AG10803 (cell line): ENCODE results near the gene SCP2.

Experiments
- DNase-seq: peaks from one replicate; pipeline ENCODE4 v3.0.0; 2010; ENCODE audit warnings: low read depth
- H3K4me3 ChIP-seq: 2 replicates; pipeline ENCODE4 v1.5.1; 2011; ENCODE audit warnings: mild to moderate bottlenecking, low read length, control low read depth
- TF ChIP-seq, protein P1 (sequence below): conservative IDR thresholded peaks from 2 replicates; pipeline ENCODE4 v1.5.1; 2011; ENCODE audit warnings: mild to moderate bottlenecking, low read length, control low read depth, inconsistent platforms

Gene SCP2

DNA sequence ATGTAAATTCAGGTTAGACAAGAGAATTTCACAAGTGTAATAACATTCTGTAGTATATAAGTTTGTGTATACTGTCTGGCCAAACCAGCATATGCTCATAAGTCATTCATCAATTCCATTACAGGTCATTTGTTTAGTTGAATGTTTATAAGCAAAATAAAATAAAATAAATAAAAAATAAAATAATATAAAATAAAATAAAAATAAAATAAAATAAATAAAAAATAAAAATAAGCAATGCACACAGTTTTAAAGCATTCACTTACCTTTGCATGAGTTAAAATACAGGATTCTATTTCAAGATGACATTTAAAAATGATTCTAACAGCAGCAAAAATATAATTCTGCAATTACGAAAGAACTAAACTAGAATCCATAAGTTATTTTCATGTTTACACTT lies 144.8 kb downstream of the SCP2 start:
- TF ChIP-seq, protein P1, sequence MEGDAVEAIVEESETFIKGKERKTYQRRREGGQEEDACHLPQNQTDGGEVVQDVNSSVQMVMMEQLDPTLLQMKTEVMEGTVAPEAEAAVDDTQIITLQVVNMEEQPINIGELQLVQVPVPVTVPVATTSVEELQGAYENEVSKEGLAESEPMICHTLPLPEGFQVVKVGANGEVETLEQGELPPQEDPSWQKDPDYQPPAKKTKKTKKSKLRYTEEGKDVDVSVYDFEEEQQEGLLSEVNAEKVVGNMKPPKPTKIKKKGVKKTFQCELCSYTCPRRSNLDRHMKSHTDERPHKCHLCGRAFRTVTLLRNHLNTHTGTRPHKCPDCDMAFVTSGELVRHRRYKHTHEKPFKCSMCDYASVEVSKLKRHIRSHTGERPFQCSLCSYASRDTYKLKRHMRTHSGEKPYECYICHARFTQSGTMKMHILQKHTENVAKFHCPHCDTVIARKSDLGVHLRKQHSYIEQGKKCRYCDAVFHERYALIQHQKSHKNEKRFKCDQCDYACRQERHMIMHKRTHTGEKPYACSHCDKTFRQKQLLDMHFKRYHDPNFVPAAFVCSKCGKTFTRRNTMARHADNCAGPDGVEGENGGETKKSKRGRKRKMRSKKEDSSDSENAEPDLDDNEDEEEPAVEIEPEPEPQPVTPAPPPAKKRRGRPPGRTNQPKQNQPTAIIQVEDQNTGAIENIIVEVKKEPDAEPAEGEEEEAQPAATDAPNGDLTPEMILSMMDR: no peak
- no peak overlapping the region for H3K4me3 ChIP-seq
- DNase-seq: no peak

GRCh38 chr1:53073287-53073686 lies 146.2 kb downstream of the SCP2 start:
- TF ChIP-seq, protein P1: no peak
- DNase-seq: no peak
- H3K4me3 ChIP-seq: no peak overlapping the region

DNA sequence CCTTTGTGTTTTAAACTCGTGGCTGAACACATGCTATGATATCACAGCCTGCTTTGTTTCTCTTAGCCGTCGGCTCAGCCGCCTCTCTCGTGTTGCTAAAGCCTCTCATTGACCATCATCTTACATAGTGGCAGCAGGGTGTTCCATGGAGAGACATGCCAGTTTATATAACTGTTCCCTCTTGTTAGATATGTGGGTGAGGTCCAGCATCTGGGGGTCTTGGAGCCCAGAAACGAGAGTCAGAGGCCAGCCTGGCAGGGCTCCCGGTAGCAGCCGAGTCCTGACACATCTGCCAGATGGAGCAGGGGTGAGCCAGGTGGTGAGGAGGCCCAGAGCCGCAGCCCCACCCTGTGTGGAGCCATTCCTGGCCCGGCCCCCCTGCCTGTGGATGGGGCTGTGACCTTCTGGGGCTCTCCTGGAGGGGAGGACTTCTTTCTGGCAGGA lies 146.8 kb downstream of the SCP2 start:
- no peak overlapping the region for H3K4me3 ChIP-seq
- no peak for DNase-seq
- TF ChIP-seq, protein P1: no peak

DNA sequence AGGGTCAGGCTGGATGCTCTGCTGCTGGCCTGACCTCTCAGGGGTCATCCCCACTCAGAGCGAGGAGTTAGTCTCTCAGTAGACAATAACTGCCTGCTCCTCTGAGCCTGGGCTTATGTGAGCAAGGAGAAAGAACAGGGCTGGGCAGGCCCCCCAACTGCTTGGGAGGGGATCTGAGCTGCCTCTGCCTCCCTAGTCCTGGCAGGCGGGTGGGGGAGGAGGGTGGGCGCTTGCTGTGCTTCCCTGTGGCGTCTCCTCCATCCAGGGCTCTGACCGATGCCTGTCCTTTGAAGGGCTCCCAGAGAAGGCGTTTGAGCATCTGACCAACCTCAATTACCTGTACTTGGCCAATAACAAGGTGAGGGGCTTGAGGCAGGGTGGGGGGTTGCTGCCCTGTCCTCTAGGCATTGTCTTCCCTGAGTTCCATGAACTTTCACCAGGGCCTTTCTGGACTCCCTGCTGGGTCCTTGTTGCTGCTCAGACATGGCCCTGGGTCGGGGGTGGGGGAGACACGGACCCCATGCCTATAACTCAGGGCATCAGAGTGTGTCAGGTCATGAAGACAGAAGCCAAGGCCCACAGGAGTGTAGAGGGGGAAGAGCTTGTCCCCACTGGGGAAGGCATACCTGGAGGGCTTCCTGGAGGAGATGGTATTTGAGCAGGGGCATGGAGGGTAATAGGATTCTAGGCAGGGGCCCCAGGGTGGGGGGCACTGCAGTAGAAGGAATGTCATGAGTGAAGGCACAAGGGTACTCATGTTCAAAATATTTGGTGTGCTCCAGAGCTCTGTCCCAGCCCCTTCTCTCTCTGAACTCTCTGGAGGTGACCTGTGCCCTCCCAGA lies 147.5 kb downstream of the SCP2 start:
- TF ChIP-seq, protein P1: no peak
- no peak overlapping the region for H3K4me3 ChIP-seq
- DNase-seq: no peak

DNA sequence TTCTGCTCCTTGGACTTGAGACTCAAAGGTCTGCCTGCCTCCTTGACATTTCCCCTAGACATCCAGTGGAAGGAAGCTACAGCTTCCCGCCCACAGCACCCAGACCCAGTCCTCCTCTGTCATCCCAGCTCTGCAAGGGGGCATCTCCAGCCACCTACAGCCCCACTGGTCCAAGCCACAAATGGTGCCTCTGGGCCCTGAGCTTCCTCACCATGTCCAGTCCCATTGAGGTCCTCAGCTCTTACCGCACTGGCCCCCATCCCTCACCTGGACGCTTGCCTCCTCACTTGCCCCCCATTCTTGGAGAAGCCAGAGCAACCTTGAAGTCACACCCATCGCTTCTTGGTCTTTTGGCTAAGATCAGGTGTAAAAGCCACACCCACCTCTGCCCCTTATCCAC lies 148.1 kb downstream of the SCP2 start:
- DNase-seq: no peak
- TF ChIP-seq, protein P1: no peak
- no peak overlapping the region for H3K4me3 ChIP-seq

DNA sequence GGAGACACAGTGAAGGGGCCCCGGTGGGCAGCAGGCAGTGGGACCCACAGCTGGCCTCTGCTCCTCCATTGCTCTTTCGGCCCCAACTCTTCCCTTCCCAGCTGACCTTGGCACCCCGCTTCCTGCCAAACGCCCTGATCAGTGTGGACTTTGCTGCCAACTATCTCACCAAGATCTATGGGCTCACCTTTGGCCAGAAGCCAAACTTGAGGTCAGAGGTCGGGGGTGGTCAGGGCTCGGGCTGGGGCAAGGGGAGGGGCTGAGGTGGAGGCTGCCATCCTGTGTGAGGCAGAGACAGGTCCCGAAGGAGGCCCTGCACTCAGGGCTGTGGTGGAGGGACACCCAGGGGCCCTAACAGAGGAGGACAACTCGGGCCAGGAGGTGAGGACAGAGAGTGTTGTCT lies 148.7 kb downstream of the SCP2 start:
- DNase-seq: no peak
- H3K4me3 ChIP-seq: no peak overlapping the region
- TF ChIP-seq, protein P1: no peak

DNA sequence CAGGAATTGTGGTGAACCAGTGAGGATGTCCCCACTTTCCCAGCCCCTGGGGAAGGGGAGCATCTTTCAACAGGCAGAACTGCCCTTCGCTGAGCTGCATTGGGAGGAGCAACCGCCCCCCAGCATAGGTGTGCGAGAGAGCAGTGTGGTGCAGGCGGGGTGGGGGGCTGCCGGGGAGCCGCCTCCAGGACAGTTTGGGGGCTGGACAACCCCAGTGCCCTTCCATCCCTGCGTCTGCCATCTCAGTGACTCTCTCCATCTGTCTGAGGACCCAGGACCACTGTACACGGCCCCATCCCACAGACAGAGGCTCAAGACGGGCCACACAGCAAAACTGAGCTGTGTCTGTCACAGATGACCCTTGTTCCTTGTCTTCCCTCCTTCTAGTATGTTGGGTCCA lies 149.1 kb downstream of the SCP2 start:
- H3K4me3 ChIP-seq: no peak overlapping the region
- TF ChIP-seq, protein P1: no peak
- DNase-seq: no peak
